WTC11 (cell line): ENCODE results near the gene KLHL25.

ENCODE experiments used
- ATF3 ChIP-seq: sonication (generic); formaldehyde crosslinking; conservative IDR thresholded peaks from 2 replicates; pipeline ENCODE4 v1.8.1; 2022; ENCODE audit warnings: mild to moderate bottlenecking, missing genetic modification reagents
- CTCF ChIP-seq: fragments of 200-600 bp; IDR thresholded peaks from 2 replicates; pipeline ENCODE4 v1.8.0; 2022; ENCODE audit warnings: antibody characterized with exemption
- ESRRA ChIP-seq: sonication (generic); formaldehyde crosslinking; IDR thresholded peaks from 2 replicates; pipeline ENCODE4 v1.8.1; 2022; ENCODE audit warnings: mild to moderate bottlenecking, missing genetic modification reagents, borderline replicate concordance
- ETV6 ChIP-seq: sonication (generic); formaldehyde crosslinking; IDR thresholded peaks from 2 replicates; pipeline ENCODE4 v1.8.1; 2022; ENCODE audit warnings: mild to moderate bottlenecking, missing genetic modification reagents
- FOXP1 ChIP-seq: sonication (generic); formaldehyde crosslinking; IDR thresholded peaks from 2 replicates; pipeline ENCODE4 v1.8.0; 2022; ENCODE audit warnings: missing genetic modification reagents, mild to moderate bottlenecking, moderate library complexity, borderline replicate concordance
- GABPB1 ChIP-seq: sonication (generic); formaldehyde crosslinking; IDR thresholded peaks from 2 replicates; pipeline ENCODE4 v1.8.1; 2023; ENCODE audit warnings: mild to moderate bottlenecking, missing genetic modification reagents
- IRF2 ChIP-seq: sonication (generic); formaldehyde crosslinking; IDR thresholded peaks from 2 replicates; pipeline ENCODE4 v1.8.0; 2022; ENCODE audit warnings: low read depth, missing genetic modification reagents, borderline replicate concordance
- MYBL2 ChIP-seq: sonication (generic); formaldehyde crosslinking; IDR thresholded peaks from 2 replicates; pipeline ENCODE4 v1.8.1; 2023; ENCODE audit warnings: mild to moderate bottlenecking, moderate library complexity, missing genetic modification reagents
- NR3C1 ChIP-seq: sonication (generic); formaldehyde crosslinking; conservative IDR thresholded peaks from 2 replicates; pipeline ENCODE4 v1.8.1; 2023; ENCODE audit warnings: low read depth, mild to moderate bottlenecking, missing genetic modification reagents
- ZNF121 ChIP-seq: sonication (generic); formaldehyde crosslinking; IDR thresholded peaks from 2 replicates; pipeline ENCODE4 v1.8.0; 2023; ENCODE audit warnings: missing genetic modification reagents

GRCh38 chr15:85778107-85778776 lies 16.5 kb downstream of the KLHL25 start:
- TF ChIP-seq IRF2 (no peak), GABPB1 (CRISPR knock-in tag) (no peak), ESRRA (no peak), ZNF121 (CRISPR knock-in tag) (no peak), ETV6 (CRISPR knock-in tag) (no peak), ATF3 (no peak), CTCF (no peak), MYBL2 (CRISPR knock-in tag) (no peak), FOXP1 (CRISPR knock-in tag) (no peak), NR3C1 (CRISPR knock-in tag) (no peak)
